ENCODE data around the gene DVL1.

DVL1 gene

DNA sequence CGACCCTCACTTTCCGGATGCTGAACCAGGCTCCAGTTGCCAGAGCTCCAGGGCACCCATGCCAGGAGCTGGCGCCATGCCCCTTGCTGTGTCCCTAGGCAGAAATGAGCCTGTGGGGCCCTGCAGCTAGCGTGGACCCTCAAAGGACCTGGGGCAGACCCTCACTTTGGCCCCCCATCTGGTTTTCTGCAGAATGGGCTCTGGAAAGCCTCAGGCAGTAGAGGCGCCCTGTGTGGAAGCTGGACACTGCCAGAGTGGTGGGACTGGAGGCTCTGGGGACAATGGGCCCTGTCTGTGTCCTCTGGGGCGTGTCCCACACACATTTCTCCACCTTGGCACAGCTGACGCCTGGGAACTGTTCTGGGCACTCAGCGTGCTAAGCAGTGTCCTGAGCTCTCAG is 32.1 kb upstream of the DVL1 start:
- no peak for DNase-seq (ENCODE audit: low read depth)
- H3K4me3 ChIP-seq (ENCODE audit: low read depth, low read length): no peak overlapping the region
- TF ChIP-seq, protein P1, sequence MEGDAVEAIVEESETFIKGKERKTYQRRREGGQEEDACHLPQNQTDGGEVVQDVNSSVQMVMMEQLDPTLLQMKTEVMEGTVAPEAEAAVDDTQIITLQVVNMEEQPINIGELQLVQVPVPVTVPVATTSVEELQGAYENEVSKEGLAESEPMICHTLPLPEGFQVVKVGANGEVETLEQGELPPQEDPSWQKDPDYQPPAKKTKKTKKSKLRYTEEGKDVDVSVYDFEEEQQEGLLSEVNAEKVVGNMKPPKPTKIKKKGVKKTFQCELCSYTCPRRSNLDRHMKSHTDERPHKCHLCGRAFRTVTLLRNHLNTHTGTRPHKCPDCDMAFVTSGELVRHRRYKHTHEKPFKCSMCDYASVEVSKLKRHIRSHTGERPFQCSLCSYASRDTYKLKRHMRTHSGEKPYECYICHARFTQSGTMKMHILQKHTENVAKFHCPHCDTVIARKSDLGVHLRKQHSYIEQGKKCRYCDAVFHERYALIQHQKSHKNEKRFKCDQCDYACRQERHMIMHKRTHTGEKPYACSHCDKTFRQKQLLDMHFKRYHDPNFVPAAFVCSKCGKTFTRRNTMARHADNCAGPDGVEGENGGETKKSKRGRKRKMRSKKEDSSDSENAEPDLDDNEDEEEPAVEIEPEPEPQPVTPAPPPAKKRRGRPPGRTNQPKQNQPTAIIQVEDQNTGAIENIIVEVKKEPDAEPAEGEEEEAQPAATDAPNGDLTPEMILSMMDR (IDR thresholded peaks at IDR 0.05; ENCODE audit: insufficient read depth, low read depth, low read length, missing control alignments): no peak

DNA sequence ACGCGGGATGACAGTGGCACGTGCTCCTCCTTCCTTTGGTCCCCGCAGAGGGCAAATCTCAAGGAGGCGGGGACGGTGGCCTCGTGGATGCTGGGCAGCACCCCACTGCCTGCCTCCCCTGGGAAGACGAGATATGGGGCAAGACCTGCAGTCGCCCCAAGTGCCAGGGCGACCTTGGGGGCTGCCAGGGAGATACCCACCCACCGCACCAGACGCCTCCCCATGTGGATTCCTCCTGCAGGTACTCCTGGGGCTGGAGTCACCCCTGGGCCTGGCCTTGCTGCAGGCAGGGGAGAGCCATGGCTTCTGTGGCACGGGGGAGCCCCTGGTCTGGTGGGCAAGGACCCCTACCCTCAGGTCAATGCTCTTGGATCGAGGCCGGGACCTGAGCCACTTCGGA is 31.6 kb upstream of the DVL1 start:
- H3K4me3 ChIP-seq (ENCODE audit: low read depth, low read length): no peak overlapping the region
- TF ChIP-seq, protein P1 (IDR thresholded peaks at IDR 0.05; ENCODE audit: insufficient read depth, low read depth, low read length, missing control alignments): no peak
- DNase-seq (ENCODE audit: low read depth): no peak

DNA sequence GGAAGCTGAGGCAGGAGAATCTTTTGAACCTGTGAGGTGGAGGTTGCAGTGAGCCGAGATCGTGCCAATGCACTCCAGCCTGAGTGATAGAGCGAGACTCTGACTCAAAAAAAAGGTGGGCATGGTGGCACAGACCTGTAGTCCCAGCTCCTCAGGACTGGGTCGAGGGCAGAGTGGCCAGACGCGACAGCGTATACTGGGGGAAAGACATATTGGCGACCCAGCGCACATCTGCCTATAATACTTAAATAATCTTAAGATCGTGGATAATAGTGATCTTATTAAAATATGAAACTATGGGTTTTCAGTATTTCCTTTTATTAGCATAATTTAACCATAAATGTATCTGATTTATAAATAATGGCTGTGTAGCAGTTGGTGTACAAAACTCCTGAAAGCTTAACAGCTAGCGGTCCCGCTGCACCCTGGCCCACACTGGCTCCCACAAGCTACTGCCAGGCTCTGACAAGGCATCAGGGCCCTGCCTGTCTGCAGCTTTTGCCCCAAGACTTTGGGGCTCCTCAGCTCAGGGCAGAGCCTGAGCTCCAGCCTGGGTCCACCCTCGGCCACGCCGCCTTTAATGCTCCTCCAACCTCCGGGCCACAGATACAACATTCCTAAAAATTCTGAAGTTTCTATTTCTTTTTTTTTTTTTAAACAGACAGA is 28.5 kb upstream of the DVL1 start:
- no peak overlapping the region for H3K4me3 ChIP-seq (ENCODE audit: low read depth, low read length)
- TF ChIP-seq, protein P1 (IDR thresholded peaks at IDR 0.05; ENCODE audit: insufficient read depth, low read depth, low read length, missing control alignments): no peak
- no peak for DNase-seq (ENCODE audit: low read depth)

DNA sequence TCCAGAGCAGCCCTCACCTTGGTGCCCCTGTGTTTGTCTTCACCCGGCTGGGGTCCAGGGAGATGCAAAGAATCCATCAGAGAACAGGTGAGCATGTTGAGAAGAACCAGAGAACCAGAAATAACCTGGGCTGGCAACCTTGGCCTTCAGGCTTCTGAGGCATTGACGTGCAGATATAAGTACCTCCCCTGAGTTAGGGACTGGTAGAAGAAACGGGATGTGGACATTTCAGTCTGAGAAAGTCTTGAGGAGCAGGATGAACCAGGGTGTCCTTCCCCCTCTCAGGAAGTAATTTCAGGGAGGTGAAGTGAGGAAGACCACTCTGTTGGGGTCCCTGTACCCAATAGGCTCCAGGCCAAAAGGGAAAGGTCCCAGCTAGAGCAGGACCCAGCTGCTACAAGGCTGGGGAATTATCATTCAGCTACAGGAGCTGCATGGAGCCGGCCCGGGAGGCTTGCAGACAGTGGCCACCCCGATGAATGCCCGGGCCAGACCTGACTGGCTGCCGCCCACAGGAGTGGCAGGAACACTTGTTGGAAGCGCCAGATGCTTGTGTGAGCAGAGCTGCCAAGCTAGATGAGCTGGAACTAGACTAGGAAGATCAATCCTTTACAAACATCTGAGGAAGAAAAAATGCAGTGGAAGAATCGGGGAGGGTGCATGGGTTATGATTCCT is 27.5 kb upstream of the DVL1 start:
- TF ChIP-seq, protein P1 (IDR thresholded peaks at IDR 0.05; ENCODE audit: insufficient read depth, low read depth, low read length, missing control alignments): no peak
- H3K4me3 ChIP-seq (ENCODE audit: low read depth, low read length): no peak overlapping the region
- DNase-seq (ENCODE audit: low read depth): no peak

DNA sequence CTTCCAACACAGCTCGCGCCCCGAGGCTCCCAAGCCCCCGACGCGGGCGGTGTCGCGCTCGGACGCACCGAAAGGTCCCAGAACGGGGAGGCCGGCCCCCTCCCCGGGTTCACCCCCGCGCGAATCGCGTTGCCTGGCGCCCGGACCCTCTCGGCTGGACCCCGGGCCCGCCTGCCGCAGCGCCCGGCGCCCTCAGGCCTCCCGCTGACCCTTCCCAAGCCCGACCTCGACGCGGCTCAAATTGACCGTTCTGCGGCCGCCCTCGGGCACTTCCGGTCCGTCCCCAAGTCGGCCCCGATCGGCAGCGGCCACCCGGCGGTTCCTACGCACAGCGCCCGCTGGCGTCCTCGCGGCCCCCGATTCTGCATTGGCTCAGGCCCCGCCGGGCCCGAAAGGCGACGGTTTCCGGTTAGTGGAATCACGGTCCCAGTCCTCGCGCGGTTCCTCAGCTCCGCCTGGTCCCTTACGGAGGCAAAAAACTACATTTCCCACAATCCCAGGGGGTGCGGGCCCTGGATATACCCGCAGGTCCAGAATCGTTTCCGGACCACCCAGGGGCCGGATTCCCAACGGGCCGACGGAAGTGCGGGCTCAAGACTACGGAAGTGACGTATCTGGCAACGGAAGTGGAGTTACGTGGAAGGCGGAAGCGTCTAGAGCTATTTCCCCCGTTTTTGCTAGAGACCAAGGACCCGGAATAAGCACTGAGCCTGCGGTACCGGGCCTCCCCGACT is 25.9 kb upstream of the DVL1 start, which contains the start of gene AURKAIP1:
AURKAIP1 (minus strand) TSS at position 279 of the 734 bp plus-strand sequence. CDS start 451 bp downstream, outside the sequence.
- DNase-seq (ENCODE audit: low read depth): peak; percentile 100
- peak within 1 kb of the TSS; percentile 76 for H3K4me3 ChIP-seq (ENCODE audit: low read depth, low read length)
- TF ChIP-seq, protein P1 (IDR thresholded peaks at IDR 0.05; ENCODE audit: insufficient read depth, low read depth, low read length, missing control alignments): peak; percentile 30

DNA sequence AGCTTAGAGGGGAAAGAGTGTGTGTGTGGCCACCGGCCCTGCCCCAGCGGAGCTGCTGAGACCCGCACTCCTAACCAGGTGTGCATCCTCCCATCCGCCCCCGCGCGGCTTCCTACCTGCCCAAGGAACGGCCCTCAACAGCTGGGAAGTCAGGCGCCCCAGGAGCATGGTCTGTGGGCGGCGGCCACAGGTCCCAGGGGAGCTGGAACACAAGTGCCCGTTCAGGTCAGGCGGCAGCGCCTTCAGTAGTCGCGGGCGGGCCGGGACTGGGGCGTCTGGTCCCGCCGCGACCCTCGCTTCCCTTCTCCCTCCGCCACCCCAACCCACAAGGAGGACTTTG is 25.3 kb upstream of the DVL1 start:
- peak overlapping the region; percentile 76 for H3K4me3 ChIP-seq (ENCODE audit: low read depth, low read length)
- DNase-seq (ENCODE audit: low read depth): no peak
- TF ChIP-seq, protein P1 (IDR thresholded peaks at IDR 0.05; ENCODE audit: insufficient read depth, low read depth, low read length, missing control alignments): no peak
